Measurements from ENCODE around the gene SPOCK1. TPM values are rescaled to one million over a fixed set of nuclear protein-coding genes. Genes with fewer than 3 reads are reported as not detected.

The SPOCK1 gene
- total and polyA plus RNA-seq, 2 of the 4 experiments (the other 2 are of a cell fraction): 5.0 to 20.3 TPM

- Histone ChIP-seq H3K36me3 (ENCODE audit: control insufficient read depth, insufficient read depth, low read length) (no peaks in the 10 kb centered on the region), H3K4ac (ENCODE audit: low read depth, low read length) (no peak overlapping the region), H4K91ac (ENCODE audit: insufficient read depth, low read depth, low read length) (no peak overlapping the region), H4K8ac (ENCODE audit: low read depth in 2 of 2, low read length in 2 of 2) (no peak overlapping the region), H4K20me1 (ENCODE audit: insufficient read depth, low read length) (no peaks in the 10 kb centered on the region), H3K23ac (ENCODE audit: low read depth, low read length) (no peak overlapping the region), H3K9me1 (ENCODE audit: insufficient read depth, low read length) (no peaks in the 10 kb centered on the region), H2AFZ (replicated peaks; ENCODE audit: low read length, poor library complexity) (no peak overlapping the region), H3K27ac (ENCODE audit: insufficient read depth, low read length) (no peak overlapping the region), H4K5ac (ENCODE audit: low read depth, low read length) (no peak overlapping the region), H2BK20ac (ENCODE audit: low read depth, low read length) (no peak overlapping the region), H3K56ac (ENCODE audit: extremely low read depth, insufficient read depth, low read length) (no peak overlapping the region), H3K9ac (ENCODE audit: low read depth, low read length) (no peak overlapping the region), H3K18ac (ENCODE audit: low read depth, low read length) (no peak overlapping the region), H3K4me1 (ENCODE audit: control insufficient read depth, insufficient read depth, low read length) (no peaks in the 10 kb centered on the region), H2BK15ac (ENCODE audit: low read depth, low read length) (no peak overlapping the region), H2AK9ac (replicated peaks; ENCODE audit: low read depth, low read length, poor library complexity) (no peak overlapping the region), H3K27me3 (ENCODE audit: control insufficient read depth, insufficient read depth, low read length) (no peaks in the 10 kb centered on the region), H3K4me3 (ENCODE audit: insufficient read depth, low read depth, low read length) (no peak overlapping the region), H2BK5ac (ENCODE audit: low read depth, low read length, poor library complexity, severe bottlenecking) (no peak overlapping the region), H3K9me3 (ENCODE audit: control insufficient read depth, insufficient read depth, low read length) (no peaks in the 10 kb centered on the region), H3K79me1 (ENCODE audit: low read depth in 1 of 2, low read length in 2 of 2) (no peaks in the 10 kb centered on the region), H3K14ac (replicated peaks; ENCODE audit: low read depth, low read length) (no peak overlapping the region), H3K4me2 (ENCODE audit: low read depth, low read length) (no peak overlapping the region), H2BK120ac (ENCODE audit: low read depth, low read length) (no peak overlapping the region), H2AK5ac (ENCODE audit: low read depth, low read length) (no peak overlapping the region)
- CTCF ChIA-PET: no interaction called here
- ATAC-seq (ENCODE audit: low read depth) (no peak), DNase-seq (no peak)
- WGBS, 2 experiments (ENCODE audit: extremely low coverage in 2 of 2, insufficient read length in 1 of 2): 100% methylated on average over 2 of the region's 6 CpGs; no CpG with 5 or more reads in 1 of the 2 experiments
- POLR2A ChIA-PET (ENCODE audit: unreplicated experiment): no interaction called here
- TF ChIP-seq BHLHE40 (IDR thresholded peaks at IDR 0.05; ENCODE audit: low read depth, low read length) (no peak), CTCF (conservative IDR thresholded peaks at IDR 0.05; ENCODE audit: low read depth, low read length) (no peak), RCOR1 (IDR thresholded peaks at IDR 0.05; ENCODE audit: insufficient replicate concordance, low read length) (no peak), RAD21 (IDR thresholded peaks at IDR 0.05; ENCODE audit: low read length) (no peak), SMC3 (IDR thresholded peaks at IDR 0.05; ENCODE audit: low read depth, low read length) (no peak), POLR2A (IDR thresholded peaks at IDR 0.05; ENCODE audit: low read depth, low read length) (no peak), USF2 (IDR thresholded peaks at IDR 0.05; ENCODE audit: low read depth, low read length) (no peak), CHD1 (IDR thresholded peaks at IDR 0.05; ENCODE audit: low read depth, low read length) (no peak), MXI1 (IDR thresholded peaks at IDR 0.05; ENCODE audit: borderline replicate concordance, low read depth, low read length) (no peak), FOS (IDR thresholded peaks at IDR 0.05; ENCODE audit: low read depth, low read length) (no peak), NFE2L2 (IDR thresholded peaks at IDR 0.05; ENCODE audit: low read depth, low read length) (no peak), RFX5 (IDR thresholded peaks at IDR 0.05; ENCODE audit: low read depth, low read length) (no peak), CEBPB (IDR thresholded peaks at IDR 0.05; ENCODE audit: low read depth, low read length) (no peak), MAFK (IDR thresholded peaks at IDR 0.05; ENCODE audit: low read depth, low read length) (no peak), ELK1 (IDR thresholded peaks at IDR 0.05; ENCODE audit: borderline replicate concordance, low read depth, low read length) (no peak), MAZ (IDR thresholded peaks at IDR 0.05; ENCODE audit: borderline replicate concordance, low read depth, low read length) (no peak)
- no TSS peak for BruUV-seq (replicated peaks)
- dilution Hi-C loops (cut with HindIII; ENCODE audit: low sequenced_read_pairs, unreplicated experiment): no loop called here
- in situ Hi-C loops (cut with MboI; ENCODE audit: low sequenced_read_pairs): no loop called here
- intact Hi-C loops (cut with micrococcal nuclease): no loop called here
These were observed 384.0 kb downstream of the SPOCK1 start for GRCh38 chr5:137115152-137115551.

Data from IMR-90 (cell line).